GM18526 (cell line): ENCODE data around the gene FAM181A.

Source experiments
- POLR2A ChIP-seq: IDR thresholded peaks from 3 replicates; pipeline ENCODE4 v1.6.1; 2011; ENCODE audit not compliant: insufficient read length; ENCODE audit errors: extremely low read depth

Gene FAM181A

GRCh38 chr14:93935213-93935612 lies 8.1 kb downstream of the FAM181A start:
- no peak for TF ChIP-seq POLR2A

DNA sequence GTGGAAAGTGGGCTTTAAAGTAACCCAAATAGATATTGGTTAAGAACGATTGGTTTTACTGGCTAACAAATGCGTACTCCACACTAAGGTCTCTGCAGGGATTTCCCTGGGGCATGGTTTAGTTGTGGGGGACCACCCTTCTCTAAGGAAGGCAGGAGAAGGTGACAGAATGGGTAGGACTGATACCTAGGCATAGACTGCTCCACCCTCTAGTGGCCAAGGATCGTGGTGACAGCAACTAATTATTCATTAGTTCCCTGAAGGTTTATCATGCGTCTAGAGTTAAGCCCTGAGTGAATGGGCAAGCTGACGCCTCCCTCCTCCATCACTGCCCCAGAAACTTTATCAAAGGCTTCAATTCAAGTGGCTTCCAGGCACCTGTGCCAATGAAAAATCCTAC lies 9.1 kb downstream of the FAM181A start:
- TF ChIP-seq POLR2A = no peak

- no peak for TF ChIP-seq POLR2A
These were observed 9.8 kb downstream of the FAM181A start for GRCh38 chr14:93936926-93937325.

- TF ChIP-seq POLR2A = no peak
These were observed 10.4 kb downstream of the FAM181A start for GRCh38 chr14:93937519-93937918.

GRCh38 chr14:93938751-93939303 lies 11.7 kb downstream of the FAM181A start:
- TF ChIP-seq POLR2A = no peak

GRCh38 chr14:93939304-93940229 lies 12.4 kb downstream of the FAM181A start:
- no peak for TF ChIP-seq POLR2A

DNA sequence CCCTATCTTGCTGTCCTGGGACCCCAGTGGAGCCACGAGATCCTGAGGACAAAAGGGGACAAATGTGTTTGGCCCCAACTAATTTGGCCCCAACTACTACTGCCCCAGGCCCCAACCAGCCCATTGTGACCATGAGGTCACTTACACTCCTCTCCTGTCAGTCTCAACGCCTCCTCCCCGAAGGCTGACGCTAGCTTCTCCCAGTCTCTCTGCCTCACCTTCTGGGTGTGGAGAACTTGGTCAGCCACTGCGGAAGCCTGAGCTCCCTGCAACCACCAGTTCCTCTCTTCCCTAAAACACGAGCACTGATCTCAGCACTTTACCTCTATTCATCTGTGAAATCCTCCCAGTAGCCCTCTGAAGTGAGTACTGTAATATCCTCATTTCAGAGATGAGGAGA lies 13.3 kb downstream of the FAM181A start:
- TF ChIP-seq POLR2A = no peak

DNA sequence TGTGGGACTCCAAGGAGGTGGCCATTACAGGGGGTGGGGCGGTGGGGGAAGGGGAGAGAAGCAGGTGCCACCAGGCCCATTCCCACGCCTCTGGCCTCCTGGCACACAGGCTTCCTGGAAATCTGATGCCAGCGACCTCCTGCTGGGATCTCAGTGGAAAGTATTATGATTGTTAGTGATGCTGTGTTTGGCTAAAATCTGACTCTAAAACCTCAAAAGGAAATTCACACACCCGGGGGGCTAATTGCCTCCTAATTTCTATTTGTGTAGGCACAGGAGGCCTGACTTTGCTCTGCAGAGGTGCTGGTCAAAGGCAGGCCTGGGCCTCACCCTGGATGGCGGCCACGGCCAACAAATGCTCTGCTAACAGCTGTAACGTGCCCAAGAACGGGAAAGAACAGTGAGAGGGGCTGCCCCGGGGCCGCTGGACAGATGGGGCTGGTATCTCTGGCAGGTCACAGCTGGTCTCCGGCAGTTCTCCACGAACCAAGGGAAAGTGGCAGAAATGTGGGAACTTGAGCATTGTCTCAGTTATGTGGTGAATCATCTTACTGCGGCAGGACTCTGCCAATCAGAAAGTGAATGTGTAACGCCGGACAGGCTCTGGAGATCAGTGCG lies 14.3 kb downstream of the FAM181A start:
- TF ChIP-seq POLR2A = no peak

DNA sequence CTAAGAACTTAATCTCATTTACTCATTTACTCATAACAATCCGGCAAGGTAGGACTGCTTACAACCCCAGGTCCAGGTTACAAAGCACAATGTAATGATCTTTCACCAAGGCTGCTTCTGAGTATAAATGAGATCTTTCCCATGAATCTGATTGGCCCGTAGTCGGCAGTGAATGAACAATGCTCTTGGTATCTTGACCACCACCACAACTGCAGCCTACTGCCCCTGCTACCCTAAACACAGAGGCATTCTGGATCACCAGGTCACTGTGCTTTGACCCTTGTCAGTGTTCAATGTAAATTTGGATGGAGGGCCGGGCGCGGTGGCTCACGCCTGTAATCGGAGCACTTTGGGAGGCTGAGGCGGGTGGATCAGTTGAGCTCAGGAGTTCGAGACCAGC lies 15.9 kb downstream of the FAM181A start:
- no peak for TF ChIP-seq POLR2A

- TF ChIP-seq POLR2A = no peak
These were observed 16.8 kb downstream of the FAM181A start for GRCh38 chr14:93943930-93944329.

DNA sequence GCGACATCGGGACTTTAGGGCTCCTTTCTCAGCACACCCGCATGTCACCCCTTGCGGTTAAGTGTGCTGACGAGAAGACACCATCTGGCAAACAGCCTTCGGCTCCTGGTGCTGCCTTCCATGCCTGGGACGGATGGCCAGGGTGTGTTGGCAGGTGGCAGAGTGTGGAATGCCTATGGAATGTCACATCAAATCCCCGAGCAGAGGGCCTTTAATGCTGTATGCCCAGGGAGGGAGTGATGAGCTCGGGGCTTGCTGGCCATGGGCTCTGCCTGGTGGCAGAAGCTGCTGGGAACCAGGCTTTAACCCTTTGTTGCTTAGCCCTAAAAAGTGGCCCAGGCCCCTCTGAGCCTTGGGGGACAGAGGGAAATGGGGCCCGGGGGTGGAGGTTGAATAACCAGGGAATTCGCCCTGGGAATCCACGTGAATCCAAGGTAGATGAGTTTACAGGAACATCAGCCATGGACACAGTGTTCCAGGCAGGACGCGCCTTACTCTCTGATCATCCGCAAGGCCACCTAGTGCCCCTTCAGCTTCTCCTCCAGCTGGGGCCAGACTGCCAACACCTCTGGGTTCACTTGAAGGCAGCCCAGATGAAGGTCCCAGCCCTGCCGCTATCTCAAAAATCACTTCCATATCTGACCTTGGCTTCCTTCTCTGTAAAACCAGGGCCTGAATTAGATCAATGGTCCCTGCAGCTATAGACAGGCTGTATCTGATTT lies 17.4 kb downstream of the FAM181A start:
- TF ChIP-seq POLR2A = no peak

- TF ChIP-seq POLR2A = no peak
These were observed 17.9 kb downstream of the FAM181A start for GRCh38 chr14:93945070-93945399.

GRCh38 chr14:93946104-93946503 lies 19.0 kb downstream of the FAM181A start:
- TF ChIP-seq POLR2A = no peak

- TF ChIP-seq POLR2A = no peak
These were observed 19.5 kb downstream of the FAM181A start for GRCh38 chr14:93946541-93947090.

DNA sequence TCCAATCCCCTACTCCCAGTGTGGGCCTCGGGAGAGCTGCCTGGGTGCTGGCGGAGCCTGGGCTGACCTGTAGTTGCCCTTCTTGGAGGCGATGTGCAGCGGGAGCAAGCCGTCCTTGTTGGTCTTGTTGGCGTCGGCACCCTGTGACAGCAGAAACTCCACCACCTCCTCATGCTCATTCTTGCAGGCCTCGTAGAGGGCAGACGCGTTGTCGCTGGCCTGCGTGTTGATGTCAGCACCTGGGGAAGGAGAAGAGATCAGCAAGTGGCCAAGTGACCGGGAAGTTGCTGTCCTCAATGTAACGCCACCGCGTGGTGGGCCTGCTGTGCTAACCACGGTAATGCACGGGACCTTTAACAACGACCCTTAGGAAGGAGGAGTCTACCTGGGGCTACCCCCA lies 20.1 kb downstream of the FAM181A start:
- no peak for TF ChIP-seq POLR2A

DNA sequence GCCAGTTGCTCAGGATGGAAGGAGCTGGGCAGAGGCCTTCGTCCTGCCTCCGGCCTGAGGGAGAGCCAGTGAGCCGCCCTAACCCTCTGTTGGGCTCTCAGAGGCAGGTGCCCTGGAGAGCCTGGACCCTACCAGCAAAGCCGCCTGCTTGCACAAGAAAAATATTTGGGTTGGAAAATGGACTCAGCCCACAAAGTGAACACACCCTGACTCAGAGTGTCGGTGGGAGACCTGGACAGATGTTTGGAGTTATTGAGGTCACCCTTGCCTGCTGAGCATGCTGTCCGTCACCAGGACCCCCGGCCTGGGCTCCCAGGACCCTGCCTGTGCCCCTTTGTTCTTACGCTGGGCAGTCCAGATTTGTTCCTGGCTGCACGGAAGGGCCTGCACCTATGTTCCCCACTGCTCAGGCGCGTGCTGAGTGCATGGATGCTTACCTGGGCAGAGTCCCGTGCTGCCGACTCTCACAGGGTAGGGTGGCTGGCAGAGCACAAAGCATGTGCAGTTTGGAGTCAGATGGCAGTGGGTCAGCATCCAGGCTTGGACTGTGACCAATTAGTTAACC lies 22.4 kb downstream of the FAM181A start:
- TF ChIP-seq POLR2A = no peak
